ENCODE data around the gene BPHL. TPM values are rescaled to one million over a fixed set of nuclear protein-coding genes. Genes with fewer than 3 reads are reported as not detected.
A peak's percentile ranks its signal among the peaks of the same experiment; 100 is the strongest.

Gene BPHL
- total RNA-seq, 4 donors from 2014 or later, result 6.7 to 21.6 (median 12.6) TPM

DNA sequence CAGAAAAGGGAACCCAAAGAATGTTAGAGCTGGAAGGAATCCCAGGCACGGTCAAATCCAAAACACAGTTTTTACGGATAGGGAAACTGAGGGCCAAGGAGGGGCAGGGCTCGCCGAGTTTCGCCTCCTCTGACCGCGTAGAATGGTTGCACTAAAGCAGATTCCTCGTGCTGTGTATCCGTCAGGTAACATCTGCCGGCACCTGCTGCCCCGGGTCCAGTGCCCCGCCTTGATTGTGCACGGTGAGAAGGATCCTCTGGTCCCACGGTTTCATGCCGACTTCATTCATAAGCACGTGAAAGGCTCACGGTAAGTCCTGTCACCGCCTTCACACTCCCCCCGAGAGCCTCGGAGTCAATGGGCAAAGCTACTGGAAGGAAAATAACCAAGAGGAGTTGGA lies 21.7 kb downstream of the BPHL start:
- no peak for TF ChIP-seq EP300 (IDR thresholded peaks at IDR 0.05)
- no peak for TF ChIP-seq POLR2A (IDR thresholded peaks at IDR 0.05)
- TF ChIP-seq, protein P1, sequence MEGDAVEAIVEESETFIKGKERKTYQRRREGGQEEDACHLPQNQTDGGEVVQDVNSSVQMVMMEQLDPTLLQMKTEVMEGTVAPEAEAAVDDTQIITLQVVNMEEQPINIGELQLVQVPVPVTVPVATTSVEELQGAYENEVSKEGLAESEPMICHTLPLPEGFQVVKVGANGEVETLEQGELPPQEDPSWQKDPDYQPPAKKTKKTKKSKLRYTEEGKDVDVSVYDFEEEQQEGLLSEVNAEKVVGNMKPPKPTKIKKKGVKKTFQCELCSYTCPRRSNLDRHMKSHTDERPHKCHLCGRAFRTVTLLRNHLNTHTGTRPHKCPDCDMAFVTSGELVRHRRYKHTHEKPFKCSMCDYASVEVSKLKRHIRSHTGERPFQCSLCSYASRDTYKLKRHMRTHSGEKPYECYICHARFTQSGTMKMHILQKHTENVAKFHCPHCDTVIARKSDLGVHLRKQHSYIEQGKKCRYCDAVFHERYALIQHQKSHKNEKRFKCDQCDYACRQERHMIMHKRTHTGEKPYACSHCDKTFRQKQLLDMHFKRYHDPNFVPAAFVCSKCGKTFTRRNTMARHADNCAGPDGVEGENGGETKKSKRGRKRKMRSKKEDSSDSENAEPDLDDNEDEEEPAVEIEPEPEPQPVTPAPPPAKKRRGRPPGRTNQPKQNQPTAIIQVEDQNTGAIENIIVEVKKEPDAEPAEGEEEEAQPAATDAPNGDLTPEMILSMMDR (IDR thresholded peaks at IDR 0.05), result no peak
- Histone ChIP-seq H3K36me3 (peaks cover 0 to 92% (median 5%) of the 10 kb centered on the region in 3 donors), H3K27me3 (no peaks in the 10 kb centered on the region), H3K4me3 (no peak overlapping the region), H3K9me3 (no peaks in the 10 kb centered on the region), H3K27ac (peak overlapping the region in 1 of 4 donors; percentile 37), H3K4me1 (peaks cover 0 to 11% (median 7%) of the 10 kb centered on the region in 4 donors)
- WGBS, 2 donors, result 93 to 94% methylated on average over 20 of the region's 20 CpGs
- DNase-seq (ENCODE audit: low spot score in 2 of 2), result no peak

DNA sequence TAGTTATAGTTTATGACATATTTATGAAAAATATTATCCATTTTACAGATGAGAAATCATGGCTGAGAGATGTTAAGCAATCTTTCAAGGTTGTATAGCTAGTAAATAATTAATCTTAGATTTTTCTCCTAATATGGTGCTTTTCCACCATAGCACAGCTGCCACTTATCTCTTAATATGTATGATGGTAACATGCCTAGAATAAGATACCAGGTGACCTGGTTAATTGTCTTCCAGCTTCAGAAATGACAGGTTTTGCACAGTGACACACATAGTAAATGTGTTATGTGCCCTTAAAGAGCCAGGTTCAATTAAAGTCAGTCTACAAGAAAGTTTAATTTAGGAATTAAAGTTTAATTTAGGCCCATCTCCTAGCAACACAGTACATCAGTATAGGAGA lies 24.0 kb downstream of the BPHL start:
- Histone ChIP-seq H3K4me1 (peaks cover 0 to 11% (median 7%) of the 10 kb centered on the region in 4 donors), H3K4me3 (no peak overlapping the region), H3K27me3 (no peaks in the 10 kb centered on the region), H3K9me3 (no peaks in the 10 kb centered on the region), H3K27ac (no peak overlapping the region), H3K36me3 (peaks cover 0 to 79% (median under 1%) of the 10 kb centered on the region in 3 donors)
- TF ChIP-seq, protein P1 (IDR thresholded peaks at IDR 0.05), result no peak
- TF ChIP-seq POLR2A (IDR thresholded peaks at IDR 0.05) (no peak), EP300 (IDR thresholded peaks at IDR 0.05) (no peak)
- no peak for DNase-seq (ENCODE audit: low spot score in 2 of 2)

DNA sequence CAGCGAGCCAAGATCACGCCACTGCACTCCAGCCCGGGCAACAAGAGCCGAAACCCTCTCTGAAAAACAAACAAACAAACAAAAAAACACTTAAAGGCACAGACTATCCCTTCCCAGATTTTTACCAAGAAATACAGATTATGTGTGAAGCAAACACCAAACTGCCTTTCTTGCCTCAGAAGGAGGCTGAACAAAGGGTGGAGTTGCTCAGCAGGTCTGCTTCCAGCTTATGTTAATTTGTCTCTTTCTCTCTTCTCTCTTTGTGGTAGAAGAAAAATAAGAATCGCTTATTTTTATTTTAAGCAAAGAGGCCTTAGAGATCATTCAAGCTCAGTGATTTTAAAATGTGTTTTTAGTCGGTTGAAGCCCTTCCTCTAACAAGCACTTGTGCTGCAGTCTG lies 24.6 kb downstream of the BPHL start:
- Histone ChIP-seq H3K4me1 (peaks cover 0 to 11% (median 7%) of the 10 kb centered on the region in 4 donors), H3K4me3 (no peak overlapping the region), H3K27ac (no peak overlapping the region), H3K27me3 (no peaks in the 10 kb centered on the region), H3K36me3 (peaks cover 0 to 79% (median 0%) of the 10 kb centered on the region in 3 donors), H3K9me3 (no peaks in the 10 kb centered on the region)
- no peak for DNase-seq (ENCODE audit: low spot score in 2 of 2)
- TF ChIP-seq EP300 (IDR thresholded peaks at IDR 0.05) (no peak), POLR2A (IDR thresholded peaks at IDR 0.05) (no peak)
- TF ChIP-seq, protein P1 (IDR thresholded peaks at IDR 0.05), result no peak
- 84 to 86% methylated on average over 6 of the region's 6 CpGs for WGBS, 2 donors

DNA sequence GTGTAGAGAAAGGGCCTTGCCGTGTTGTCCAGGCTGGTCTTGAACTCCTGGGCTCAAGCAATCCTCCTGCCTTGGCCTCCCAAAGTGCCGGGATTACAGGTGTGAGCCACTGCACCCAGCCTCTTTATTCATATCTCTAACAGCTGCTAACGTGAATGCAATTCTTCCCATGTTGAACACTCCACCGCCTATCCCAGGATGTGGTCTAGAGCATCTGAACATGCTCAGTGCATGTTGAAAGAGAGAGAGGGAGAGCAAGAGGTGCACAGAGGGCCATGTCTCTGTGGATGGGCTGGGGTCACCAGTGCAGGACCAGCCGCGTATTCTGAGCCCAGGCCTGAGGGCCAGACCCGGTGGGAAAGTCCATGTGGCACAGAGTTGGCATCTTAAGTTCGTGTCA lies 26.1 kb downstream of the BPHL start:
- Histone ChIP-seq H3K4me1 (peaks cover 0 to 3% (median 0%) of the 10 kb centered on the region in 4 donors), H3K27me3 (no peaks in the 10 kb centered on the region), H3K9me3 (no peaks in the 10 kb centered on the region), H3K36me3 (peaks cover 0 to 80% (median 0%) of the 10 kb centered on the region in 3 donors), H3K4me3 (no peak overlapping the region), H3K27ac (no peak overlapping the region)
- TF ChIP-seq EP300 (IDR thresholded peaks at IDR 0.05), result no peak
- TF ChIP-seq POLR2A (IDR thresholded peaks at IDR 0.05), result no peak
- TF ChIP-seq, protein P1 (IDR thresholded peaks at IDR 0.05), result no peak
- 79 to 80% methylated on average over 8 of the region's 8 CpGs for WGBS, 2 donors
- no peak for DNase-seq (ENCODE audit: low spot score in 2 of 2)

DNA sequence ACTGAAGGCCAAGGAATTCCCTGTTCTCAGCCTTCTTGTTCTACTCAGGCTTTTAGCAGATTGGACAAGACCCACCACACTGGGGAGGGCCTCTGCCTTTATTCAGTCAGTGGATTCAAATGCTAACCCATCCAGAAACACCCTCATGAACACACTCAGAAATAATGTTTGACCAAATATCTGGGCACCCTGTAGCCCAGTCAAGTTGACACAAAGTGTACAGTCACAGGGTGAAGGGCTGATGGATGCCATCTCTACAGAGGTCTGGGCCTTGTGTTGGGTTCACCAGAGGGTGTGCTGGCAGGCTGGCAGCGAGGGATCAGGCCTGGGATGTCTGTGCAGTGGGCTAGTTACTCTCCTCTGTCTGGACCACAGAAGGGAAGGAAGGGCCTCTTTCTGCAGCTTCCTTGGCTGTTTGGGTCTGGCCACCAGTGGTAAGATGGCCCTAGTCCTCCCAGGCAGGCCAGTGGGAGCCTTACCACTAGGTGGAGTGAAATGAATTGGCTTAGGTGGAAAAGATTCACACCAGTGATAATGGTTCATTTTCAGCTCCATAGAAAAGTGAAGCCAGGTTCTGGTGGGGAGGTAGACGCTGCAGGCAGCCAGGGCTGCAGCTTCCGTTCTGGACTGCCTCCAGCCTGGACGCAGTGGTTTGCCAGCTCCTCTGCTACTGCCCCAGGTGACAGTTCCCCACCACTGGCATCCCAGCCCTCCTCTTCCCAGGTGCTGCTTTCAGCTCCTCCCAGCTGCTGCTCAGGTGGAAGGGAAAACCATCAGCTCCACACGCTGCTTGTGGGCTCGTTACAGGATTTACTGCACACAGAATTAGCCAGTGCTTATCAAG lies 29.6 kb downstream of the BPHL start:
- H3K36me3 ChIP-seq, result peaks cover 0 to 67% (median 0%) of the 10 kb centered on the region in 3 donors
- WGBS, 2 donors, result 92 to 96% methylated on average over 6 of the region's 6 CpGs
- no peaks in the 10 kb centered on the region for H3K9me3 ChIP-seq
- H3K4me1 ChIP-seq, result no peaks in the 10 kb centered on the region
- no peaks in the 10 kb centered on the region for H3K27me3 ChIP-seq
- H3K27ac ChIP-seq, result no peak overlapping the region
- TF ChIP-seq EP300 (IDR thresholded peaks at IDR 0.05) (no peak), POLR2A (IDR thresholded peaks at IDR 0.05) (no peak)
- TF ChIP-seq, protein P1 (IDR thresholded peaks at IDR 0.05), result no peak
- H3K4me3 ChIP-seq, result no peak overlapping the region
- no peak for DNase-seq (ENCODE audit: low spot score in 2 of 2)

All from tibial nerve (tissue), 4 donors.